Ovary (tissue), 3 donors: ENCODE measurements around the gene RRAS2.

ENCODE experiments used
- EP300 ChIP-seq: sonication (generic); formaldehyde crosslinking; IDR thresholded peaks from one replicate; pipeline ENCODE4 v1.6.1; 2017; ENCODE audit warnings: antibody characterized with exemption
- POLR2A ChIP-seq: fragments of 450-650 bp; IDR thresholded peaks from one replicate; pipeline ENCODE4 v1.6.1; 2017; ENCODE audit warnings: antibody characterized with exemption, mild to moderate bottlenecking, moderate library complexity
- TF ChIP-seq, protein P1 (sequence below), 3 donors: fragments of 450-650 bp in 2 of 3; fragments of 200-600 bp in 1 of 3; IDR thresholded peaks; one replicate each; pipeline versions ENCODE4 v1.5.1 to v1.8.0; 2016 to 2022; ENCODE audit warnings: antibody characterized with exemption in 3 of 3, mild to moderate bottlenecking in 1 of 3
- donor health status: DM: no; HTN: no; CAD: no.

DNA sequence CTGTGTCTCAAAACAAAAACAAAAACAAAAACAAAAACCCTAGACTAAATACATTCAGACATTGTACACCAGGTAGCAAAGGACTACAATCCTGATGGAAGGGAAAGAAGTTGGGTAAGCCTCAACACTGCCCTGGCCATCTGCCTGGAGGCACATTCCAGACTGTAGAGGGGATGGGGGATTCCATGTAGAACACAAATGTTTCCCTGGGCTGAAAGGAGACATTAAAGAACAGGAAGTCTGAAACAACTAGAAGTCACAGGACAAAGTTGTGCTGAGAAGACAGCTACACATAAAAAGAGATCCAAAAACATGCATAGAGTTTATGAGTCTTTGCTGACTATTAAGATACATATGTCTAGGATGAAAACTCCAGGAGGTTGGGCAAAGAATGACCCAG is 83.9 kb downstream of the RRAS2 start:
- TF ChIP-seq, protein P1, sequence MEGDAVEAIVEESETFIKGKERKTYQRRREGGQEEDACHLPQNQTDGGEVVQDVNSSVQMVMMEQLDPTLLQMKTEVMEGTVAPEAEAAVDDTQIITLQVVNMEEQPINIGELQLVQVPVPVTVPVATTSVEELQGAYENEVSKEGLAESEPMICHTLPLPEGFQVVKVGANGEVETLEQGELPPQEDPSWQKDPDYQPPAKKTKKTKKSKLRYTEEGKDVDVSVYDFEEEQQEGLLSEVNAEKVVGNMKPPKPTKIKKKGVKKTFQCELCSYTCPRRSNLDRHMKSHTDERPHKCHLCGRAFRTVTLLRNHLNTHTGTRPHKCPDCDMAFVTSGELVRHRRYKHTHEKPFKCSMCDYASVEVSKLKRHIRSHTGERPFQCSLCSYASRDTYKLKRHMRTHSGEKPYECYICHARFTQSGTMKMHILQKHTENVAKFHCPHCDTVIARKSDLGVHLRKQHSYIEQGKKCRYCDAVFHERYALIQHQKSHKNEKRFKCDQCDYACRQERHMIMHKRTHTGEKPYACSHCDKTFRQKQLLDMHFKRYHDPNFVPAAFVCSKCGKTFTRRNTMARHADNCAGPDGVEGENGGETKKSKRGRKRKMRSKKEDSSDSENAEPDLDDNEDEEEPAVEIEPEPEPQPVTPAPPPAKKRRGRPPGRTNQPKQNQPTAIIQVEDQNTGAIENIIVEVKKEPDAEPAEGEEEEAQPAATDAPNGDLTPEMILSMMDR (IDR thresholded peaks at IDR 0.05), result no peak
- TF ChIP-seq EP300 (no peak), POLR2A (no peak)
